MCF 10A (cell line): Measurements from ENCODE around the gene TMIGD1. TPM values are rescaled to one million over a fixed set of nuclear protein-coding genes. Genes with fewer than 3 reads are reported as not detected.

ENCODE experiments used
- BruUV-seq: library from RNA; stranded (reverse); fragments of 400-500 nt; replicated peaks from 2 replicates; lab custom pipeline; 2021; lab: Mats Ljungman, UMichigan
- CTCF ChIA-PET: fragments of 300-600 bp; sonication (Branson Sonifier 250); formaldehyde crosslinking; extraction: SDS; loops from one replicate; lab custom pipeline; 2021; ENCODE audit warnings: antibody characterized with exemption, inconsistent platforms; lab: Yijun Ruan, JAX
- POLR2A ChIA-PET: fragments of 300-600, 350-650 bp; sonication (Branson Sonifier 250); formaldehyde crosslinking; extraction: SDS; loops from one replicate; lab custom pipeline; 2020; ENCODE audit warnings: antibody characterized with exemption, inconsistent platforms; lab: Yijun Ruan, JAX
- DNase-seq: peaks from one replicate; pipeline ENCODE4 v3.0.0-alpha.2; 2018; ENCODE audit not compliant: unreplicated experiment
- H3K27ac Mint-ChIP-seq: one replicate; pipeline ENCODE4 v1.8.0; 2022; ENCODE audit warnings: mild to moderate bottlenecking, low read depth, mixed read lengths; ENCODE audit not compliant: unreplicated experiment
- H3K27me3 Mint-ChIP-seq: one replicate; pipeline ENCODE4 v1.8.0; 2022; ENCODE audit warnings: mixed read lengths; ENCODE audit not compliant: insufficient read depth, unreplicated experiment
- H3K36me3 Mint-ChIP-seq: one replicate; pipeline ENCODE4 v1.8.0; 2022; ENCODE audit warnings: mild to moderate bottlenecking, moderate library complexity, mixed read lengths; ENCODE audit not compliant: insufficient read depth, unreplicated experiment
- H3K4me1 Mint-ChIP-seq: one replicate; pipeline ENCODE4 v1.8.0; 2022; ENCODE audit warnings: mixed read lengths; ENCODE audit not compliant: insufficient read depth, unreplicated experiment
- H3K4me3 Mint-ChIP-seq: one replicate; pipeline ENCODE4 v1.8.0; 2022; ENCODE audit warnings: mild to moderate bottlenecking, moderate library complexity, mixed read lengths; ENCODE audit not compliant: unreplicated experiment
- H3K9me3 Mint-ChIP-seq: one replicate; pipeline ENCODE4 v1.8.0; 2022; ENCODE audit warnings: mixed read lengths; ENCODE audit not compliant: unreplicated experiment
- CTCF ChIP-seq: fragments of 200-600 bp; IDR thresholded peaks from one replicate; pipeline ENCODE4 v1.8.0; 2022; ENCODE audit warnings: antibody characterized with exemption, mild to moderate bottlenecking; ENCODE audit not compliant: unreplicated experiment
- intact Hi-C: fragments of 100-400 bp; cut with micrococcal nuclease; formaldehyde crosslinking; loops from 2 replicates; pipeline ENCODE4 v1.14.1; 2022
- total RNA-seq: library from RNA; stranded (reverse); gene quantifications from 2 replicates; pipeline ENCODE4 v1.2.3, GENCODE V29; 2022

The TMIGD1 gene
- total RNA-seq, 1 experiment from 2014 or later, result not detected

GRCh38 chr17:30312226-30312625 is 21.6 kb downstream of the TMIGD1 start:
- ChIA-PET CTCF (interaction anchor here (1.6 kb wide), 1 partner anchor 23 kb away, joined by 6 read pairs; no protein-coding TSS in a partner anchor), POLR2A (interaction anchor here (0.6 to 1.3 kb wide), 2 partner anchors 47 to 91 kb away, joined by 3 to 4 read pairs; no protein-coding TSS in a partner anchor)
- no TSS peak for BruUV-seq
- no peaks in the 10 kb centered on the region for H3K36me3 Mint-ChIP-seq
- H3K9me3 Mint-ChIP-seq, result no peaks in the 10 kb centered on the region
- no peak for DNase-seq
- H3K4me1 Mint-ChIP-seq, result peaks cover 14% of the 10 kb centered on the region
- intact Hi-C loops, result no loop called here
- H3K4me3 Mint-ChIP-seq, result no peak overlapping the region
- no peak for TF ChIP-seq CTCF
- H3K27me3 Mint-ChIP-seq, result no peaks in the 10 kb centered on the region
- no peak overlapping the region for H3K27ac Mint-ChIP-seq

- ChIA-PET POLR2A (no interaction called here), CTCF (no interaction called here)
- H3K36me3 Mint-ChIP-seq, result no peaks in the 10 kb centered on the region
- H3K27ac Mint-ChIP-seq, result no peak overlapping the region
- no peak for TF ChIP-seq CTCF
- DNase-seq, result no peak
- no peak overlapping the region for H3K4me3 Mint-ChIP-seq
- intact Hi-C loops, result no loop called here
- H3K27me3 Mint-ChIP-seq, result peaks cover 8% of the 10 kb centered on the region
- H3K4me1 Mint-ChIP-seq, result peaks cover 13% of the 10 kb centered on the region
- BruUV-seq, result no TSS peak
- no peaks in the 10 kb centered on the region for H3K9me3 Mint-ChIP-seq
Observed at GRCh38 chr17:30310562-30310961, 23.3 kb downstream of the TMIGD1 start.

GRCh38 chr17:30309591-30309990 is 24.3 kb downstream of the TMIGD1 start:
- no peak for DNase-seq
- peaks cover 9% of the 10 kb centered on the region for H3K4me1 Mint-ChIP-seq
- no peaks in the 10 kb centered on the region for H3K9me3 Mint-ChIP-seq
- ChIA-PET CTCF (interaction anchor here (0.6 kb wide), 1 partner anchor 214 kb away, joined by 4 read pairs; no protein-coding TSS in a partner anchor), POLR2A (no interaction called here)
- H3K4me3 Mint-ChIP-seq, result no peak overlapping the region
- H3K27me3 Mint-ChIP-seq, result peaks cover 11% of the 10 kb centered on the region
- intact Hi-C loops, result no loop called here
- TF ChIP-seq CTCF, result no peak
- no peaks in the 10 kb centered on the region for H3K36me3 Mint-ChIP-seq
- no peak overlapping the region for H3K27ac Mint-ChIP-seq
- no TSS peak for BruUV-seq

GRCh38 chr17:30308406-30308805 is 25.5 kb downstream of the TMIGD1 start:
- no peak for TF ChIP-seq CTCF
- intact Hi-C loops, result no loop called here
- peaks cover 9% of the 10 kb centered on the region for H3K4me1 Mint-ChIP-seq
- no peaks in the 10 kb centered on the region for H3K9me3 Mint-ChIP-seq
- no TSS peak for BruUV-seq
- DNase-seq, result no peak
- peaks cover 11% of the 10 kb centered on the region for H3K27me3 Mint-ChIP-seq
- H3K27ac Mint-ChIP-seq, result no peak overlapping the region
- ChIA-PET POLR2A (no interaction called here), CTCF (interaction anchor here (0.6 kb wide), 1 partner anchor 866 kb away, joined by 3 read pairs; no protein-coding TSS in a partner anchor)
- no peak overlapping the region for H3K4me3 Mint-ChIP-seq
- H3K36me3 Mint-ChIP-seq, result no peaks in the 10 kb centered on the region
